Measurements from ENCODE around the gene CYP1B1.

DNA sequence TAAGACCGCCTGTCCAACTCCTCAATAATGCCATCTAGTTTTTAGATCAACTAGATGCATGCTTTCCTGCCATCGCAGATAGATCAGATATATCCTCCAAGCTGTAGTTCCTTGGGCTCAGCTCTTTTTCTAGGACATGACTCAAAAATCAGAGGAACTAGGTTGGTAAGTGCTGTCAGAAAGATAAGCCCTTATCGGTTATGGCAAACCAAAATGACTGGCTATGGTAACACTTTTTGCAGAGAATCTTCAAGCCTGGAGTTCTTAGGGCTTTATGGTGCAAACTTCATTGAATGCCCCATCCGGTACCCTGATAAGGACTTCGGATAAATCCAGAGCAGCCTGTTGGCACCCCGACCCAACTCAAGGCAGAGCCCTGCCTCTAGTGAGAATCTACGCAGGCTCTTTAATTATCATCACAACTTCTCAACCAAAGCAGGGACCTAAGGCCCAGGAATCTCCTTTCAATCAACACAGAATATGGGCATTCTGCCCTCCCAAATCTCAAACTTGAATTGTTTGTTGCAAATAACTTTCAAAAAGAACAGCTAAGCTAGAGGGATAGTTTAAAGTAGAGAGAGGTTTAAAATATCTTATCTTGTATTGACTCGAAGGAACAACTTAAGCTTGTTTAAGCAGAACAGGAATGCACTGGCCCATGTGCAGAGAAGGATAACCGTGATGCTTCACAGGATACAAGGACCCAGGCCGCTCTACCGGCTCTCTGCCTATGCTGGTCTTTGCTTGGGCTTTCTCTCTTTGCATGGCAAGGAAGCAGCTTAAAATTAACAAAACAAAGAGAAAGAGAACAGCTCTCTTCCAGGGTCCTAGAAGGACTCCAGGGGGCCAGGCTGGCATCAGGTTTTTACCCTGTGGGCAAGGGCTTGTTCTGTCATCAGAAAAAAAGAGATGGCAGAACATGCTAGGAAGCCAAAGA lies 3.4 kb upstream of the CYP1B1 start:
- TF ChIP-seq, protein P1, sequence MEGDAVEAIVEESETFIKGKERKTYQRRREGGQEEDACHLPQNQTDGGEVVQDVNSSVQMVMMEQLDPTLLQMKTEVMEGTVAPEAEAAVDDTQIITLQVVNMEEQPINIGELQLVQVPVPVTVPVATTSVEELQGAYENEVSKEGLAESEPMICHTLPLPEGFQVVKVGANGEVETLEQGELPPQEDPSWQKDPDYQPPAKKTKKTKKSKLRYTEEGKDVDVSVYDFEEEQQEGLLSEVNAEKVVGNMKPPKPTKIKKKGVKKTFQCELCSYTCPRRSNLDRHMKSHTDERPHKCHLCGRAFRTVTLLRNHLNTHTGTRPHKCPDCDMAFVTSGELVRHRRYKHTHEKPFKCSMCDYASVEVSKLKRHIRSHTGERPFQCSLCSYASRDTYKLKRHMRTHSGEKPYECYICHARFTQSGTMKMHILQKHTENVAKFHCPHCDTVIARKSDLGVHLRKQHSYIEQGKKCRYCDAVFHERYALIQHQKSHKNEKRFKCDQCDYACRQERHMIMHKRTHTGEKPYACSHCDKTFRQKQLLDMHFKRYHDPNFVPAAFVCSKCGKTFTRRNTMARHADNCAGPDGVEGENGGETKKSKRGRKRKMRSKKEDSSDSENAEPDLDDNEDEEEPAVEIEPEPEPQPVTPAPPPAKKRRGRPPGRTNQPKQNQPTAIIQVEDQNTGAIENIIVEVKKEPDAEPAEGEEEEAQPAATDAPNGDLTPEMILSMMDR (IDR thresholded peaks at IDR 0.05): no peak
- no peak for TF ChIP-seq EP300 (IDR thresholded peaks at IDR 0.05)
- TF ChIP-seq POLR2A (IDR thresholded peaks at IDR 0.05): no peak
- no peak for TF ChIP-seq POLR2AphosphoS5 (IDR thresholded peaks at IDR 0.05)

Measured in stomach (tissue), 4 donors.